Transverse colon (tissue), 4 donors: ENCODE data around the gene RCC2. TPM values are rescaled to one million over a fixed set of nuclear protein-coding genes. Genes with fewer than 3 reads are reported as not detected.
A peak's percentile ranks its signal among the peaks of the same experiment; 100 is the strongest.

Experiments used
- DNase-seq: peaks from one replicate; pipeline ENCODE4 v3.0.0-alpha.2; 2019
- H3K27ac ChIP-seq, 4 donors: fragments of 200-600 bp; sonication (generic); 2 replicates each; pipeline ENCODE4 v1.5.1; 2016 to 2018; ENCODE audit warnings: inconsistent platforms in 4 of 4
- H3K27me3 ChIP-seq: fragments of 200-600 bp; sonication (generic); 2 replicates; pipeline ENCODE4 v1.5.1; 2017; ENCODE audit warnings: inconsistent platforms
- H3K36me3 ChIP-seq, 4 donors: fragments of 200-600 bp; sonication (generic); 2 replicates each; pipeline ENCODE4 v1.5.1; 2017 to 2019; ENCODE audit warnings: inconsistent platforms in 4 of 4
- H3K4me1 ChIP-seq, 4 donors: fragments of 200-600 bp; sonication (generic); 2 replicates each; pipeline ENCODE4 v1.5.1; 2017 to 2020; ENCODE audit warnings: inconsistent platforms in 4 of 4
- H3K4me3 ChIP-seq, 4 donors: fragments of 200-600 bp; sonication (generic); 1 replicate in 1 of 4; 2 replicates in 3 of 4; pipeline versions ENCODE4 v1.5.1 to v1.6.1; 2017 to 2019; ENCODE audit warnings: inconsistent platforms in 4 of 4
- H3K9me3 ChIP-seq, 2 donors: fragments of 200-600 bp; sonication (generic); 2 replicates each; pipeline ENCODE4 v1.5.1; 2017 to 2019; ENCODE audit warnings: inconsistent platforms in 2 of 2
- EP300 ChIP-seq: sonication (generic); formaldehyde crosslinking; IDR thresholded peaks from one replicate; pipeline ENCODE4 v1.6.1; 2017; ENCODE audit warnings: antibody characterized with exemption, low read depth
- POLR2A ChIP-seq: fragments of 450-650 bp; IDR thresholded peaks from one replicate; pipeline ENCODE4 v1.6.1; 2016; ENCODE audit warnings: antibody characterized with exemption, mild to moderate bottlenecking, moderate library complexity
- POLR2AphosphoS5 ChIP-seq, 3 donors: sonication (generic); formaldehyde crosslinking; IDR thresholded peaks; one replicate each; pipeline ENCODE4 v1.6.1; 2016; ENCODE audit warnings: antibody characterized with exemption in 3 of 3
- WGBS, 2 donors: methylation state at CpG; one replicate each; pipeline ENCODE4 v1.1.5; 2018; ENCODE audit warnings: low coverage in 1 of 2; 5-methylcytosine and 5-hydroxymethylcytosine counted together
- in situ Hi-C, 4 donors: fragments of 200-750 bp; cut with MboI; loops; one replicate each; pipeline versions ENCODE4 v1.15.0 to v1.15.1; 2017; ENCODE audit warnings: low sequenced_read_pairs in 3 of 4, low pct_ligation_motif_present in 1 of 4, low pct_unique_long_range_greater_than_20kb in 1 of 4
- intact Hi-C: fragments of 100-400 bp; cut with DNase I; formaldehyde crosslinking; loops from one replicate; pipeline ENCODE4 v1.15.1; 2023; ENCODE audit warnings: low total_unique reads
- total RNA-seq, 4 donors: library from RNA; depleted of rRNA; stranded (reverse); fragments of >200 nt; gene quantifications; one replicate each; pipeline ENCODE4 v1.1.0, GENCODE V29; 2016
- TF ChIP-seq, protein P1 (sequence below), 5 experiments: fragments of 200-600 bp in 3 of 5; fragments of 450-650 bp in 2 of 5; sonication (generic) in 3 of 5; IDR thresholded peaks; 1 replicate in 2 of 5; 2 replicates in 3 of 5; pipeline ENCODE4 v1.5.1; 2016 to 2017; ENCODE audit warnings: antibody characterized with exemption in 5 of 5, inconsistent platforms in 3 of 5, mild to moderate bottlenecking in 2 of 5, moderate library complexity in 1 of 5

The RCC2 gene
- total RNA-seq, 4 donors from 2014 or later: 22.0 to 82.2 (median 25.3) TPM

DNA sequence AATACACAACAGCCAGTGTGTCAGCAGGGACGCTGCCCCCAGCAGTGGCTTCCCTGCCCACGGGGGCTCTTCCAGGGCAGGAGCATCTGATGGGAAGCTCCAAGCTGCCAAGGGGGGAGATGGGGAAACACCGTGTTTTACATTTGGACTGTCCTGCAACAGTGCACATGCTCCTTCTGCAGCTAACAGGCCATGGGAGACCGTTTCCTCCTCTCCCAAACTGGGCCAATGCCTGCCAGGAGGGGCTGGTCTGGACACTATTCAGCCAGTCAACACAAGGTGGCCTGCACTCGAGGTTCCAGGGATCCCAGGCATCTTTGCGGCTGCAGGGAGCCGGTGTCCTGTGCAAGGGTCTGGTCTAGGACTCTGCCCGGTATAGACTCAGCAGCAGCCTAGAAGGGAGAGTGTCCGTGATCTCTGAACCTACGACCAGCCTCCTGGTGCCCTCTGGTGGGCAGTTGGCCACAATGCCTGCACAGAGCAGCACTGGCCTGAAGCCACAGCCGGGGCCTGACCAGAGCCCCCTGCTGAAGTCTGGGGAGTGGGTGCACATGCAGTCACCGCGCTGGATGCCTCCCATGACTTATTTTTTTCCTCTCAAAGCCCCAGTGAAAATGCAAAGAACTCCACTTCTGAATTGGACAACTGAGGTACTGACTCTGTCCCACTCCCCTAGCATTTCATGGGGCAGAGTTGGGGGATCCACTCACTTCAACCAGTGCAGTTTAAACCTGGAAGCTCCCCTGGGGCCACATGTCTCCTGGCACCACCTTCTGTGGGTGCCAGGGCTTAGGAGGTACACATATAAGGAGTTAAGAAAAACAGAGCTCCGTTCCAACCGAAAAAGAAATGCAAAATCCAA lies 33.3 kb downstream of the RCC2 start:
- no peaks in the 10 kb centered on the region for H3K27me3 ChIP-seq
- no peak overlapping the region for H3K27ac ChIP-seq
- DNase-seq: peak; percentile 48
- WGBS, 2 donors: 59 to 81% methylated on average over 2 to 14 of the region's 15 CpGs
- H3K9me3 ChIP-seq: no peaks in the 10 kb centered on the region
- TF ChIP-seq, protein P1, sequence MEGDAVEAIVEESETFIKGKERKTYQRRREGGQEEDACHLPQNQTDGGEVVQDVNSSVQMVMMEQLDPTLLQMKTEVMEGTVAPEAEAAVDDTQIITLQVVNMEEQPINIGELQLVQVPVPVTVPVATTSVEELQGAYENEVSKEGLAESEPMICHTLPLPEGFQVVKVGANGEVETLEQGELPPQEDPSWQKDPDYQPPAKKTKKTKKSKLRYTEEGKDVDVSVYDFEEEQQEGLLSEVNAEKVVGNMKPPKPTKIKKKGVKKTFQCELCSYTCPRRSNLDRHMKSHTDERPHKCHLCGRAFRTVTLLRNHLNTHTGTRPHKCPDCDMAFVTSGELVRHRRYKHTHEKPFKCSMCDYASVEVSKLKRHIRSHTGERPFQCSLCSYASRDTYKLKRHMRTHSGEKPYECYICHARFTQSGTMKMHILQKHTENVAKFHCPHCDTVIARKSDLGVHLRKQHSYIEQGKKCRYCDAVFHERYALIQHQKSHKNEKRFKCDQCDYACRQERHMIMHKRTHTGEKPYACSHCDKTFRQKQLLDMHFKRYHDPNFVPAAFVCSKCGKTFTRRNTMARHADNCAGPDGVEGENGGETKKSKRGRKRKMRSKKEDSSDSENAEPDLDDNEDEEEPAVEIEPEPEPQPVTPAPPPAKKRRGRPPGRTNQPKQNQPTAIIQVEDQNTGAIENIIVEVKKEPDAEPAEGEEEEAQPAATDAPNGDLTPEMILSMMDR (IDR thresholded peaks at IDR 0.05): peak; percentile 55 to 75 (median 65)
- no peak for TF ChIP-seq POLR2AphosphoS5 (IDR thresholded peaks at IDR 0.05)
- no peak overlapping the region for H3K4me3 ChIP-seq
- no peaks in the 10 kb centered on the region for H3K4me1 ChIP-seq
- H3K36me3 ChIP-seq: peaks cover 0 to 24% (median 9%) of the 10 kb centered on the region in 4 donors
- intact Hi-C loops: no loop called here
- in situ Hi-C loops: no loop called here

DNA sequence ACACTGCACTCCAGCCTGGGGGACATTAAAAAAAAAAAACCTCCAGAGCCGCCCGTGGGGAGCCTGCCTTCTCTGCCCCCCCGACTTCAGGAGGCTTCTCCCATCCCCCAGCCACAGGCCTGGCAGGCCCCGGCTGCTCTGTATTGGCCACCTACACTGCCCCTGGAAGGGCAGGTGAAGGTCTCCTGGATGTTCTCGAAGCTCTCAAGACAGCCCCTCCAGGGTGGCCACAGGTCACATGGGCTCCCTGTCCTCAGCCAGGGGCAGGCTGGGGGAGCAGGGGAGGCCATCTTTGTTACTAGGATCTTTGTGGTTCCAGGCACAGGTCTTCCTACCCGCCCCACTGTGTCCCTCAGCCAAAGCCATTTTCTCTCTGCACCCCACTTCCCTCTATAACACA lies 34.7 kb downstream of the RCC2 start:
- Histone ChIP-seq H3K27me3 (no peaks in the 10 kb centered on the region), H3K4me3 (no peak overlapping the region), H3K4me1 (no peaks in the 10 kb centered on the region), H3K9me3 (no peaks in the 10 kb centered on the region), H3K27ac (no peak overlapping the region), H3K36me3 (peaks cover 0 to 19% (median 7%) of the 10 kb centered on the region in 4 donors)
- TF ChIP-seq EP300 (no peak), POLR2AphosphoS5 (IDR thresholded peaks at IDR 0.05) (no peak), POLR2A (no peak)
- TF ChIP-seq, protein P1 (IDR thresholded peaks at IDR 0.05): no peak
- intact Hi-C loops: no loop called here
- WGBS, 2 donors: 59% methylated on average over 6 of the region's 6 CpGs; no CpG with 5 or more reads in 1 of the 2 donors
- in situ Hi-C loops: no loop called here
- no peak for DNase-seq

DNA sequence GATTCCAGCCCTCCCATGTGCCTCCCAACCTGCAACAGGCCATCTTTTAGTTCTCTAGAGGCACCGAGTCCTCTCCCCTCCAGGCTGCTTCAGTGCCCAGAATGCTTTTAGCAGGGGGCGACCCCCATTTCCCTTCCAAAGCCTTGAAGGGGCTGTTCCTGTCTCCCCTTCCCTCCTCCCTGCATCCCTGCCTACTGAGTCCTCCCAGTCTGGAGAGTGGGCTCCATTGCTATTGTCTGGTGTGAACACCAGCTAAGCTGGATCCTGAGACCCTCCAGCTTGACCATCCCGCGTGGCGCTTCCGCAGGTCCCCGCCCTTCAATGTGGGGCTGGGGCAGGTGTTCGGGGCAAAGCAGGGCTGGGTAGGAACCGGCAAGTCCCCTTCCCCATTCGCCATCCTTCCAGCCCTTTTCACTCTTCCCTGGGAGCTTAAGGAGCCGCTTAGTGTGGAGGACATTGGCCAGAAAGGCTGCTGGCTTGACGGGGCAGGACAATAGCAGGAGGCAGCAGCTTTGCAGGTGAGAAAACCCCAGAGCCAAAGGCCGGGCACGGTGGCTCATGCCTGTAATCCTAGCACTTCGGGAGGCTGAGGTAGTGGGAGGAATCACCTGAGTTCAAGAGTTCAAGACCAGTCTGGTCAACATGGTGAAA lies 35.3 kb downstream of the RCC2 start:
- intact Hi-C loops (no loop called here), in situ Hi-C loops (no loop called here)
- H3K4me3 ChIP-seq: no peak overlapping the region
- H3K27ac ChIP-seq: no peak overlapping the region
- DNase-seq: no peak
- WGBS, 2 donors: 47% methylated on average over 15 of the region's 15 CpGs; no CpG with 5 or more reads in 1 of the 2 donors
- H3K27me3 ChIP-seq: no peaks in the 10 kb centered on the region
- no peak for TF ChIP-seq EP300
- TF ChIP-seq, protein P1 (IDR thresholded peaks at IDR 0.05): no peak
- H3K4me1 ChIP-seq: no peaks in the 10 kb centered on the region
- peaks cover 0 to 14% (median 5%) of the 10 kb centered on the region in 4 donors for H3K36me3 ChIP-seq
- H3K9me3 ChIP-seq: no peaks in the 10 kb centered on the region

DNA sequence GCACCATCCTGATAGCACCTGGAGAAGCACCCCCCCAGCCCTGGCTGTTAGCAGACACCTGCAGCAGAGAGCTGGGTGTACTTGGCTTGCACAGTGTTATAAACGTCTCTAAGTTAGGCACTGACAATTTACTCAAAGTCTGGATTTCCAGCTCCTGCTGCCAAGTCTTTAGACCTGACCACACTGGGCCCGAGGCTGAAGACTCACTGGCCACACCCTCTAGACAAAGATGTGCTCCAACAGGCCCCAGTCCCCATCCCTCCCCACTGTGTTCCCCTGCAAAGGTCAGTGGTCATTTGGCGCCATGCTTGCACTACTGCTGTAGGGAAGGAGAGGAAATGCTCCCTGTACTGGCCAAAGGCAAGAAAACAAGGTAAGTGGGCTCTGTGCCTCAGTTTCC lies 36.4 kb downstream of the RCC2 start:
- Histone ChIP-seq H3K9me3 (no peaks in the 10 kb centered on the region), H3K4me1 (no peaks in the 10 kb centered on the region), H3K36me3 (peaks cover 0 to 3% (median 0%) of the 10 kb centered on the region in 4 donors), H3K27ac (no peak overlapping the region), H3K4me3 (no peak overlapping the region), H3K27me3 (no peaks in the 10 kb centered on the region)
- intact Hi-C loops: no loop called here
- in situ Hi-C loops: no loop called here
- 43 to 67% methylated on average over 1 to 3 of the region's 3 CpGs for WGBS, 2 donors
- no peak for DNase-seq
- TF ChIP-seq, protein P1 (IDR thresholded peaks at IDR 0.05): no peak
- no peak for TF ChIP-seq EP300
- TF ChIP-seq POLR2AphosphoS5 (IDR thresholded peaks at IDR 0.05): no peak
- no peak for TF ChIP-seq POLR2A
